ENCODE results near the gene RTL10. TPM values are rescaled to one million over a fixed set of nuclear protein-coding genes. Genes with fewer than 3 reads are reported as not detected.

RTL10 gene
- total RNA-seq, 4 donors from 2014 or later: 6.8 to 24.3 (median 17.7) TPM

GRCh38 chr22:19897726-19898125 is 43.1 kb upstream of the RTL10 start:
- H3K27me3 ChIP-seq: no peaks in the 10 kb centered on the region
- intact Hi-C loops (cut with DNase I; ENCODE audit: low total_unique reads): no loop called here
- TF ChIP-seq CTCF (IDR thresholded peaks at IDR 0.05) (no peak), POLR2A (IDR thresholded peaks at IDR 0.05) (no peak)
- H3K9me3 ChIP-seq: no peaks in the 10 kb centered on the region
- H3K4me1 ChIP-seq: no peaks in the 10 kb centered on the region
- H3K27ac ChIP-seq: no peak overlapping the region
- no peak overlapping the region for H3K4me3 ChIP-seq
- DNase-seq: no peak
- no peaks in the 10 kb centered on the region for H3K36me3 ChIP-seq

GRCh38 chr22:19896665-19897355 is 42.1 kb upstream of the RTL10 start:
- Histone ChIP-seq H3K27ac (no peak overlapping the region), H3K36me3 (no peaks in the 10 kb centered on the region), H3K4me3 (no peak overlapping the region), H3K9me3 (no peaks in the 10 kb centered on the region), H3K4me1 (peaks cover 4 to 8% of the 10 kb centered on the region in 2 donors), H3K27me3 (no peaks in the 10 kb centered on the region)
- TF ChIP-seq CTCF (IDR thresholded peaks at IDR 0.05) (no peak), POLR2A (IDR thresholded peaks at IDR 0.05) (no peak)
- intact Hi-C loops (cut with DNase I; ENCODE audit: low total_unique reads): no loop called here
- DNase-seq: no peak

- TF ChIP-seq CTCF (IDR thresholded peaks at IDR 0.05) (no peak), POLR2A (IDR thresholded peaks at IDR 0.05) (no peak)
- Histone ChIP-seq H3K27me3 (no peaks in the 10 kb centered on the region), H3K9me3 (no peaks in the 10 kb centered on the region), H3K4me1 (peaks cover 10 to 11% of the 10 kb centered on the region in 2 donors), H3K27ac (no peak overlapping the region), H3K4me3 (no peak overlapping the region), H3K36me3 (no peaks in the 10 kb centered on the region)
- DNase-seq: no peak
- intact Hi-C loops (cut with DNase I; ENCODE audit: low total_unique reads): no loop called here
These were observed 40.6 kb upstream of the RTL10 start for GRCh38 chr22:19895160-19895849.

GRCh38 chr22:19893363-19893762 is 38.7 kb upstream of the RTL10 start:
- no peak for DNase-seq
- no peaks in the 10 kb centered on the region for H3K36me3 ChIP-seq
- H3K9me3 ChIP-seq: no peaks in the 10 kb centered on the region
- TF ChIP-seq CTCF (IDR thresholded peaks at IDR 0.05): no peak
- TF ChIP-seq POLR2A (IDR thresholded peaks at IDR 0.05): no peak
- no peak overlapping the region for H3K4me3 ChIP-seq
- H3K4me1 ChIP-seq: peaks cover 10 to 11% of the 10 kb centered on the region in 2 donors
- H3K27ac ChIP-seq: peak overlapping the region; percentile 75 to 82
- H3K27me3 ChIP-seq: no peaks in the 10 kb centered on the region
- intact Hi-C loops (cut with DNase I; ENCODE audit: low total_unique reads): no loop called here

- peak overlapping the region; percentile 75 to 82 for H3K27ac ChIP-seq
- peaks cover 10 to 11% of the 10 kb centered on the region in 2 donors for H3K4me1 ChIP-seq
- TF ChIP-seq POLR2A (IDR thresholded peaks at IDR 0.05): no peak
- no peak for TF ChIP-seq CTCF (IDR thresholded peaks at IDR 0.05)
- no peak overlapping the region for H3K4me3 ChIP-seq
- H3K9me3 ChIP-seq: no peaks in the 10 kb centered on the region
- intact Hi-C loops (cut with DNase I; ENCODE audit: low total_unique reads): no loop called here
- no peaks in the 10 kb centered on the region for H3K36me3 ChIP-seq
- H3K27me3 ChIP-seq: no peaks in the 10 kb centered on the region
- DNase-seq: peak in 1 of 2 donors; percentile 44
These were observed 38.3 kb upstream of the RTL10 start for GRCh38 chr22:19892925-19893324.
